ENCODE results near the gene ZNF830.
"Not testable (repeated sequence)": the region's sequence is repeated elsewhere in the genome, so short reads cannot be mapped to it uniquely, and the experiment has no call there.

The ZNF830 gene

GRCh38 chr17:34990921-34991365 lies 29.6 kb downstream of the ZNF830 start:
- no peak for DNase-seq (ENCODE audit: low read depth in 3 of 3)

DNA sequence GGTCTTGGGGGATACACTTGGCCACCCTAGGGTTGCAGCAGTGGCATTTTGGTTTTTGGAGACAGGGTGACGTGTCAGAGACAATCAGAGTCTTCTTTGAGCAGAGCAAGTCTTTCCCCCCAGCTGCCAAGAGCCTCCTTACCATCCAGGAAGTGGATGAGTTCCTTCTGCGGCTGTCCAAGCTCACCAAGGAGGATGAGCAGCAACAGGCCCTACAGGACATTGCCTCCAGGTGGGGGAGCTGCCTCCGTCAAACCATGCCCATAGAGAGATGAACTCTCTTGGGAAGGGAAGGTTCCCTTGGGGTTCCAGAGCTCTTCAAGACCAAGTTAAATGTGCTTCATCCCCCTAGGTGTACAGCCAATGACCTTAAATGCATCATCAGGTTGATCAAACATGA lies 30.3 kb downstream of the ZNF830 start:
- DNase-seq (ENCODE audit: low read depth in 3 of 3), result no peak

DNA sequence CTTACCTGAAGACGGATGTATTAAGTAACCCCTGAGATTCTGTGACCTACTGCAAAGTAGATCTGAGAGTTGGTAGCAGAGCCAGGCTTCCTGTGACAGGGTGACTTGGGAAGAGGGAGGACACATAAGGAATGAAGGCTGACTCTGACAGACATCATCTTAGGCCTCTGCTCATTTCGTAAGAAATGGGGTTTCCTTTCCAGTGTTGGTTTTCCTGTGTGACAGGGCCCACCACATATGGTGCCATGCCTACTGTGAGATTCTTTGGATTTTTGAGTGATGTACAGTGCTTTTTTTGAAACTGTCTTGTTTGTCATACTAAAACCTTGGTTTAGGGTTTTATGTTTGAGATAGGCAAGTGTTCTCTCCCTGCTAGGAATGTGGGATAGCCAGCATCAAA lies 31.7 kb downstream of the ZNF830 start:
- no peak for DNase-seq (ENCODE audit: low read depth in 3 of 3)

- DNase-seq (ENCODE audit: low read depth in 3 of 3), result no peak
Measured at GRCh38 chr17:34996422-34997285, 35.3 kb downstream of the ZNF830 start.

DNA sequence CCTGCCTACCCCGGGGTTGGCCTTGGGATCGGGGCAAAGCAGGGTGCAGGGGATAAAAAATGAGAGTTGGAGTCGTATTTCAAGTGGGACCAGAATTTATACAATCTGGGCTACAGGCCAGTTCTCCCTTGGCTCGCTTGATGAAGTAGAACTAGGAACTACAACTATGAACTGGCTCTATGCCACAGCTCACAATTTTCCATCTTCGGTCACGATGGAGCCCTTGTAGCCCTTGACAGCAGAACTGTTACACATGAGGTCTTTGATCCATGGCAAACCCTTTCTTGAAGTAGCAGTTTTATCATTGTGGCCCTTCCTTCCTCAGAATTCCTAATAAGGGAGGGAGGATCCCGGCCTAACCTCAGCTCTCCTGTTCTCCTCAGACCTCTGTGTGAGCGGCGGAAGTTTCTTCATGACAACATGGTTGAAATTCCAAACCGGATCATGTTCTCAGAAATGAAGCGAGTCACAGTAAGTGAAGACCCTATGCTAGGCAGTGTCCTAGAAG lies 36.1 kb downstream of the ZNF830 start:
- DNase-seq (ENCODE audit: low read depth in 3 of 3), result no peak

GRCh38 chr17:34998205-34998604 lies 36.9 kb downstream of the ZNF830 start:
- peak; percentile 55 to 73 (median 67) for DNase-seq (ENCODE audit: low read depth in 3 of 3)

DNA sequence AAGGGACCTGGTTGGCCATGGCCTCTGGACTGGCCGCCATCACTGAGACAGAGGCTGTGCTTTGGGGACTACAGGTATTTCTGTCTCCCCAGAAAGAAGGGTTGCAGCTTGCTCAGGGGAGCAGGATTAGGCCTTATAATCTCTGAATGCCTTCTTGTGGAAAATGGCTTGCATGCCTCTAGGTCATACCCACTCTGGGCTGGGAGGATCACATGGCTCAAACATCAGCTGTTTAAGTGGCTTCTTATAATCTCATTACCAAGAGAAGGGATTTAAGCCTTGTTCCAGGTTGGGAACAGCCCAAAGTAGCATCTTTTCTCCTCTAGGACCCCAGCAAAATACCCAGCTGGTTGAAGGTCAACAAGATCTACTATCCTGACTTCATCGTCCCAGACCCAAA lies 38.1 kb downstream of the ZNF830 start:
- DNase-seq (ENCODE audit: low read depth in 3 of 3), result no peak

GRCh38 chr17:35000965-35001364 lies 39.6 kb downstream of the ZNF830 start:
- DNase-seq (ENCODE audit: low read depth in 3 of 3), result not testable (repeated sequence)

DNA sequence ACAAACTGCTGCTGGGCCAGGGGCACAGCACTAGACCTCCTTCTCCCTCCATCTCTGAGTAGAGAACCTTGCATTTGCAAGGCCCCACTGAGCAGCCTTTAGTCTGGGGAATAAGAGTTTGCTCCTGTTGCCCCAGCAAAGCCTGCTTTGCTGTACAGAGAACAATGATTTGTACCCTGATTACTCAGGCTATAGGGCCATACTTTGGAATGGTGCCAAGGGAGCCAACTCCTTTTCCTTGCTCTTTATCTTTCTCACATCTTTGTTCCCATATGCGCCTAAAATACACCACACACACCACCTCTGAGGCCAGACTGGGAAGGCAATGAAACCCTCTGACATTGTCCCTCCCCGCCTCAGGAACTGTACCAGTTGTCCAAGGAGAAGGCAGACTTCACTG lies 40.2 kb downstream of the ZNF830 start:
- DNase-seq (ENCODE audit: low read depth in 3 of 3), result no peak

DNA sequence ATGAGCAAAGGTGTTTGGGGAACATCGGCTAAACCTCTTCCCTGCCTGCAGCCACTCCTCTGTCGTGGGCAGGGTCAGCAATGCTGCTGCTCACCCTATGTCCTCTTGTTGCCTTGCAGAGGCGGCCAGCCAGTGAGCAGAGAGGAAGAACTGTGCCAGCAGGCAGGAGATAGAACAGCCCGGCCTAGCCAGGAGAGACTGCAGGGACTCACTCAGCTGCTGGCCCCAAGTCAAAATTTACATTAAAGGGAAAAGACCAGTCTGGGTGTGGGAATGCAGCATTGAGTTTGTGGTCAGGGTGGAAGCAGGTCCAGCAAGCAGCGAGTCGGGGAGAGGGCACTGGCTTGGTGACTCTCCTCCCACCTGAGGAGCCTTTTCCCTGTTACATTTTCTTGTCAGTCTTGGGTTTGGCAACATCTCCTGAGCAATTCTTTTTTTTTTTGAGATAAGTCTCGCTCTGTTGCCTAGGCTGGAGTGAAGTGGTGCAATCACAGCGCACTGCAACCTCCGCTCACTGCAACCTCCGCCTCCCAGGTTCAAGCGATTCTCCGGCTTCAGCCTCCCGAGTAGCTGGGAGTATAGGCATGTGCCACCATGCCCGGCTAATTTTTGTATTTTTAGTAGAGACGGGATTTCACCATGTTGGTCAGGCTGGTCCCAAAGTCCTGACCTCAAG lies 41.7 kb downstream of the ZNF830 start:
- no peak for DNase-seq (ENCODE audit: low read depth in 3 of 3)

DNA sequence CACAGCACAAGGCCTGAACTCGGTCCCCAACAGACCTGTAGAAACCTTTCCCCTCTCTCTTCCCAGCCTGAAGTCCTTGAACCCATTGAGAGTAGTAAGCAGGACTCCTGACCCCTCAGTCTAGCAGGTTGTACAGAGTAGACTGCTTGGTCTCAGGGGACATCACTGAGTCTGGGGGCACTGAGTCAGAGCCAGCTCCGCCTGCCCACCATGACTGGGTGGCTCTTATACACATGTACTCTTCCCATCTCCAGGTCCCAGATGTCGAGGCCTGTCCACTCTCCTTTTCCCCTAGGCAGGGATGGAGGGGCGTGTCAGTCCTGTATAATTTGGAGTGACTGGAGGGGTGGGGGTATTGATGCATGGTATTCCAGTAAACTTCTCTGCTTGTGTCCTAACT lies 42.4 kb downstream of the ZNF830 start:
- no peak for DNase-seq (ENCODE audit: low read depth in 3 of 3)

- no peak for DNase-seq (ENCODE audit: low read depth in 3 of 3)
Measured at GRCh38 chr17:35006345-35006744, 45.0 kb downstream of the ZNF830 start.

- DNase-seq (ENCODE audit: low read depth in 3 of 3), result no peak
Measured at GRCh38 chr17:35006961-35007360, 45.6 kb downstream of the ZNF830 start.

DNA sequence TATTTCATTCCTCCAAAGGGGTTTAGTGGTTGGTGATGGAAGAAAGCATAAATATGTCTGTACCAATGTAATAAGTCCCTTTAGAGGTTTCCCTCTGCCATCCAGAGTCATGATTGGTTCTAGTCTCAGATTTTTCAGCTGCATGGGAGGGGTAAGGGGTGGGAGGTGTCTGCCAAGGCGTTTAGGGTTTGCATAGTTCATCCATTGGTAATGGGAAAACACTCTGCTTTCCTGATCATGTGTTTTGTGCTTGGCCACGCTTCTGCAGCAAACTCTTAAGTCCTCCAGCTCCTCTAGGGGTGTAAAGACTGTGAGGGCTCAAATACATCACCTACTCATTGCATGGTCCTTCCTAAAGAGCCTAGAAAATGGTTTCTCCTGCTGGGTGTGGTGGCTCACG lies 48.8 kb downstream of the ZNF830 start:
- DNase-seq (ENCODE audit: low read depth in 3 of 3), result no peak

DNA sequence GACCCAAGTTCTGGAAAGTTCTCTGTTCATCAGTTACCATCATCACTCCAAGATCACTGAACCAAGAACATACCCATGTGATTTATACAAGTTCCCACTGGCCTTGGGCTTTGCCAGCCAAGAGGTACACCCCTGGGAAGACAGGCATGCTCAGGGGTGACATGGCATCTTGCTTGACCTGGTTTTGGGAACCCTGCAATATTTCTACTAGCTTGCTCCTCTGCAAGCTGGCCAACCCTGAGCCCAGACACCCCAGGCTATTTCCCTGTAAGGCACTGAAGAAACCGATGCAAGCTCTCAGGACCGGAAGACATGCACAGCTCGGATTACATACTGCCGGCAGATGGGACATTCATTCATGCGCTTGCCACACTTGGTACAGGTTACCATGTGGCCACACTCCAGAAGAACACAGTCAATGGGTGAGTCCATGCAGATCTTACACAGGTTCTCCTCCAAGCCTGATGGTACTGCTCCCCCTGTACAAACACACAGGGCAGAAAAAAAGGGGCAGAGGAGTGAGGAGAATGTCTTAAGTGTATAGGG lies 50.4 kb downstream of the ZNF830 start:
- no peak for DNase-seq (ENCODE audit: low read depth in 3 of 3)
